Fibroblast of lung (primary cell): ENCODE measurements around the gene BATF. TPM values are rescaled to one million over a fixed set of nuclear protein-coding genes. Genes with fewer than 3 reads are reported as not detected.
A peak's percentile ranks its signal among the peaks of the same experiment; 100 is the strongest.

Experiments
- DNase-seq, 2 donors: peaks; one replicate each; pipeline versions ENCODE4 v3.0.0 to v3.0.0-alpha.2; 2010; ENCODE audit warnings: low read depth in 2 of 2
- H2AFZ ChIP-seq: 2 replicates; pipeline ENCODE4 v1.5.1; 2012; ENCODE audit warnings: low read length, control low read depth, inconsistent platforms
- H3K27ac ChIP-seq: 2 replicates; pipeline ENCODE4 v1.5.1; 2011; ENCODE audit warnings: low read length, control low read depth; ENCODE audit not compliant: insufficient read depth
- H3K27me3 ChIP-seq: 2 replicates; pipeline ENCODE4 v1.5.1; 2011; ENCODE audit warnings: mild to moderate bottlenecking, low read length; ENCODE audit not compliant: control insufficient read depth, insufficient read depth
- H3K36me3 ChIP-seq: 2 replicates; pipeline ENCODE4 v1.5.1; 2011; ENCODE audit warnings: low read length; ENCODE audit not compliant: control insufficient read depth, insufficient read depth
- H3K4me1 ChIP-seq: 2 replicates; pipeline ENCODE4 v1.5.1; 2011; ENCODE audit warnings: low read length; ENCODE audit not compliant: control insufficient read depth, insufficient read depth; ENCODE audit errors: extremely low read depth
- H3K4me2 ChIP-seq: 2 replicates; pipeline ENCODE4 v1.5.1; 2011; ENCODE audit warnings: low read length, control low read depth; ENCODE audit not compliant: insufficient read depth; ENCODE audit errors: extremely low read depth
- H3K4me3 ChIP-seq, 4 experiments: fragments of 200-600 bp in 1 of 4; sonication (generic) in 1 of 4; replicated peaks in 1 of 4; 2 replicates each; pipeline ENCODE4 v1.5.1; 2011 to 2016; ENCODE audit warnings: low read length in 4 of 4, low read depth in 3 of 4, mild to moderate bottlenecking in 3 of 4, control low read depth in 2 of 4, inconsistent platforms in 1 of 4, mixed read lengths in 1 of 4; ENCODE audit not compliant: insufficient read depth in 1 of 4; ENCODE audit errors: control extremely low read depth in 1 of 4
- H3K79me2 ChIP-seq: 2 replicates; pipeline ENCODE4 v1.5.1; 2012; ENCODE audit warnings: mild to moderate bottlenecking, low read length, inconsistent platforms; ENCODE audit not compliant: control insufficient read depth, insufficient read depth
- H3K9ac ChIP-seq: 2 replicates; pipeline ENCODE4 v1.5.1; 2011; ENCODE audit warnings: mild to moderate bottlenecking, low read length, control low read depth; ENCODE audit not compliant: insufficient read depth
- H3K9me3 ChIP-seq: 2 replicates; pipeline ENCODE4 v1.5.1; 2012; ENCODE audit warnings: low read depth, low read length; ENCODE audit not compliant: control insufficient read depth, insufficient read depth
- H4K20me1 ChIP-seq: 2 replicates; pipeline ENCODE4 v1.5.1; 2011; ENCODE audit warnings: low read length; ENCODE audit not compliant: control insufficient read depth, insufficient read depth; ENCODE audit errors: extremely low read depth
- EZH2 ChIP-seq: IDR thresholded peaks from 2 replicates; pipeline ENCODE4 v1.5.1; 2012; ENCODE audit warnings: low read length, control low read depth, mild to moderate bottlenecking; ENCODE audit errors: missing control alignments
- polyA plus RNA-seq, 2 donors: library from polyadenylated mRNA; depleted of rRNA in 1 of 2; stranded (reverse) in 1 of 2; unstranded in 1 of 2; fragments of >200 nt; gene quantifications; 2 replicates each; pipeline ENCODE4 v1.2.1, GENCODE V29; 2011 to 2012; ENCODE audit warnings: missing spikeins in 1 of 2
- total RNA-seq: library from RNA; depleted of rRNA; stranded (reverse); fragments of >200 nt; gene quantifications from 2 replicates; pipeline ENCODE4 v1.2.1, GENCODE V29; 2014
- TF ChIP-seq, protein P1 (sequence below), 2 donors: IDR thresholded peaks in 1 of 2; conservative IDR thresholded peaks in 1 of 2; 1 replicate in 1 of 2; 2 replicates in 1 of 2; pipeline ENCODE4 v1.5.1; 2011 to 2012; ENCODE audit warnings: low read length in 2 of 2, control low read depth in 1 of 2, inconsistent platforms in 1 of 2, low read depth in 1 of 2, mild to moderate bottlenecking in 1 of 2

The BATF gene
- total and polyA plus RNA-seq, 2 donors (not counting 1 experiment from before 2014, with no cell fraction given): 0.50 TPM; not detected in 1

DNA sequence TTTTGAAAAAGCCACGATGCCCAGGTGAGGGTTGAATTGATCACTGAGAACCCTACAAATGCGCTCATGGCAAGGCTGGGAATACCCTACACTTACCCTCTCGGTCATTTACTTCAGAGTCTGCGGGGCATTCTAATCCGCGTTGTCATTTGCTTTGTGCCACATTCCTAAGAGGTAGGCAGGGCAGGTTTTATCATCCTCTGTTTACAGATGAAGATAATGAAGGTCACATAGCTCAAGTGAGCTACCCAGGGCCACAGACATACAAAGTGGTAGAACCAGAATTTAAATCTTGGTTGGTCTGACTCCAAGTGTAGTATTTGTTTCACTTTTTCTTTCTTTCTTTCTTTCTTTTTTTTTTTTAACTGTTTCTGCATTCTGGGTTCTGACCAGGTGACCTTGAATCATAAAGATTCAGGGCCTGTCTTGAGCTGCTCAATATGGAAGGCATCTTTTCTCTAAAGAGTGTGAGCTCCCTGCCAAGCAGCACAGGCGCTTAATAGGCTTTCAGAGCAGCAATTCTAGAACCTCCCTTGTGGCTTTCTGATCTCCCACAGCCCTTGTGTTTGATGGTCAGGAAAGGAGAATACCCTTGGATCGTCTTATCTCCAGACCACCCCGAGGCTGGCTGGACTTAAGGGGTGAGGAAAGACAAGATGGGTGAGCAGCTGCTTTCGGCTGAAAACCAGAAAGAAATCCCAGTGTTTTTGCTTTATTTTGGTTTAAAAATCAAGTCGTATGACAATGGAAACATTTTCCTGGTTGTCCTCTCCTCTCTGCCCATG is 662 bp upstream of the BATF start:
- H2AFZ ChIP-seq: no peak overlapping the region
- H3K4me1 ChIP-seq: no peaks in the 10 kb centered on the region
- no peaks in the 10 kb centered on the region for H3K36me3 ChIP-seq
- H4K20me1 ChIP-seq: no peaks in the 10 kb centered on the region
- no peaks in the 10 kb centered on the region for H3K79me2 ChIP-seq
- no peak overlapping the region for H3K9ac ChIP-seq
- TF ChIP-seq, protein P1, sequence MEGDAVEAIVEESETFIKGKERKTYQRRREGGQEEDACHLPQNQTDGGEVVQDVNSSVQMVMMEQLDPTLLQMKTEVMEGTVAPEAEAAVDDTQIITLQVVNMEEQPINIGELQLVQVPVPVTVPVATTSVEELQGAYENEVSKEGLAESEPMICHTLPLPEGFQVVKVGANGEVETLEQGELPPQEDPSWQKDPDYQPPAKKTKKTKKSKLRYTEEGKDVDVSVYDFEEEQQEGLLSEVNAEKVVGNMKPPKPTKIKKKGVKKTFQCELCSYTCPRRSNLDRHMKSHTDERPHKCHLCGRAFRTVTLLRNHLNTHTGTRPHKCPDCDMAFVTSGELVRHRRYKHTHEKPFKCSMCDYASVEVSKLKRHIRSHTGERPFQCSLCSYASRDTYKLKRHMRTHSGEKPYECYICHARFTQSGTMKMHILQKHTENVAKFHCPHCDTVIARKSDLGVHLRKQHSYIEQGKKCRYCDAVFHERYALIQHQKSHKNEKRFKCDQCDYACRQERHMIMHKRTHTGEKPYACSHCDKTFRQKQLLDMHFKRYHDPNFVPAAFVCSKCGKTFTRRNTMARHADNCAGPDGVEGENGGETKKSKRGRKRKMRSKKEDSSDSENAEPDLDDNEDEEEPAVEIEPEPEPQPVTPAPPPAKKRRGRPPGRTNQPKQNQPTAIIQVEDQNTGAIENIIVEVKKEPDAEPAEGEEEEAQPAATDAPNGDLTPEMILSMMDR (conservative IDR thresholded peaks at IDR 0.05 in 1 of 2, IDR thresholded peaks at IDR 0.05 in 1 of 2; ENCODE audit: low read depth in 1 of 2, low read length in 2 of 2): no peak
- no peak for TF ChIP-seq EZH2
- H3K27me3 ChIP-seq: no peaks in the 10 kb centered on the region
- no peak overlapping the region for H3K4me2 ChIP-seq
- no peak for DNase-seq
- H3K27ac ChIP-seq: no peak overlapping the region
- H3K4me3 ChIP-seq: no peak overlapping the region
- no peaks in the 10 kb centered on the region for H3K9me3 ChIP-seq

DNA sequence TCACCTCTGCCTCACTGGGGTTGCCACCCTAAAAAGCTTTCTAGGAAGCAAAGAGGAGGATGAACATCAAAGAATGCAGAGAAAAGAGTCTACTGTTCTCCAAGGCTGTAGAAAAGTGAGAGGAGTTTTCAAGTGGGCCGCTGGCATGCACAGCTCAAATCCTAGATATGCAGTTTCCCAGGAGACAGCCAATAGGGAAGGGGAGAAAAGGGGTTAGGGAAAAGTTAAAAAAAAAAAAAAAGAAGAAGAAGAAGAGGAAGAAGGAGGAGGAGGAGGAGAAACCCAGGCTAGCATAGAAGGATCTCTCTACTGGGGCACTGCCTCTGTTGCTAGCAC is 682 bp downstream of the BATF start:
- H3K9ac ChIP-seq: no peak overlapping the region
- H3K9me3 ChIP-seq: no peaks in the 10 kb centered on the region
- no peak for DNase-seq
- no peaks in the 10 kb centered on the region for H3K79me2 ChIP-seq
- H3K4me1 ChIP-seq: no peaks in the 10 kb centered on the region
- H4K20me1 ChIP-seq: no peaks in the 10 kb centered on the region
- H3K27ac ChIP-seq: no peak overlapping the region
- H2AFZ ChIP-seq: no peak overlapping the region
- H3K4me3 ChIP-seq: no peak overlapping the region
- peaks cover 5% of the 10 kb centered on the region for H3K27me3 ChIP-seq
- TF ChIP-seq EZH2: no peak
- TF ChIP-seq, protein P1 (conservative IDR thresholded peaks at IDR 0.05 in 1 of 2, IDR thresholded peaks at IDR 0.05 in 1 of 2; ENCODE audit: low read depth in 1 of 2, low read length in 2 of 2): no peak
- H3K36me3 ChIP-seq: no peaks in the 10 kb centered on the region
- no peak overlapping the region for H3K4me2 ChIP-seq

DNA sequence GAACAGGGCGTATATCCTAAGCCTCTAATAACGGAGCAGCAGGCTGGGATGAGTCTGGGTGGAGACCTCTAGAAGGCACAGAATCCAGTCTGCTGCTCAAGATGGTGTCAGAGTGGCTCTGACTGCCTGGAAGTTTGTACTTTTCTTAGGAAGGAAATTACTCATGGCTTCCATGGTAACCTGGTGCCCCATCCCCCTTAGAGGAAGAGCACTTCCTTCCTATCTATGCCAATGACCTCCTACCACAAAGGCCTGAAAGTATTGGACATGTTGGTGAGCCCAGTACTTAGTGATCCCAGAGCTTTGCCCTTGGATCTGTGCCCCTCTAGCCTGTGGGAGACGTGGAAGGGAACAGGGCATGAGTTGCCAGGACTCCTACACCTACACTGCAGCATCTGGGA is 1.5 kb downstream of the BATF start:
- no peak overlapping the region for H3K27ac ChIP-seq
- H3K4me2 ChIP-seq: no peak overlapping the region
- peak in 1 of 2 donors; percentile 17 for DNase-seq
- no peaks in the 10 kb centered on the region for H3K36me3 ChIP-seq
- H3K4me1 ChIP-seq: no peaks in the 10 kb centered on the region
- no peaks in the 10 kb centered on the region for H3K79me2 ChIP-seq
- no peak overlapping the region for H2AFZ ChIP-seq
- TF ChIP-seq, protein P1 (conservative IDR thresholded peaks at IDR 0.05 in 1 of 2, IDR thresholded peaks at IDR 0.05 in 1 of 2; ENCODE audit: low read depth in 1 of 2, low read length in 2 of 2): no peak
- TF ChIP-seq EZH2: no peak
- no peak overlapping the region for H3K4me3 ChIP-seq
- no peaks in the 10 kb centered on the region for H3K9me3 ChIP-seq
- H3K9ac ChIP-seq: no peak overlapping the region
- H3K27me3 ChIP-seq: peaks cover 5% of the 10 kb centered on the region
- H4K20me1 ChIP-seq: no peaks in the 10 kb centered on the region
